H1 (cell line): ENCODE data around the gene TBC1D10A. TPM values are rescaled to one million over a fixed set of nuclear protein-coding genes. Genes with fewer than 3 reads are reported as not detected.

ENCODE experiments used
- CTCF ChIA-PET: fragments of 300-600 bp; sonication (Branson Sonifier 250); formaldehyde crosslinking; loops from one replicate; lab custom pipeline; 2021; ENCODE audit not compliant: partially characterized antibody; lab: Charles Lee
- POLR2A ChIA-PET: fragments of 300-600 bp; sonication (Branson Sonifier 250); formaldehyde crosslinking; loops from one replicate; lab custom pipeline; 2021; ENCODE audit warnings: inconsistent platforms; ENCODE audit not compliant: partially characterized antibody; lab: Charles Lee
- DNase-seq, 2 experiments: peaks; one replicate each; pipeline versions ENCODE4 v3.0.0 to v3.0.0-alpha.2; 2010 to 2022; ENCODE audit warnings: low spot score in 2 of 2, low read depth in 1 of 2, mixed read lengths in 1 of 2
- FAIRE-seq: peaks from 2 replicates; lab custom pipeline; 2011; peaks lifted over from hg19 to GRCh38; lab: Jason Lieb, UNC
- H2AFZ ChIP-seq: 2 replicates; pipeline ENCODE4 v1.8.1; 2012; ENCODE audit warnings: low read length, inconsistent platforms
- H2AK5ac ChIP-seq: 2 replicates; pipeline ENCODE4 v1.6.1; 2013; ENCODE audit warnings: low read depth, low read length
- H2BK120ac ChIP-seq: replicated peaks from 2 replicates; pipeline ENCODE3; 2013; ENCODE audit warnings: low read depth, low read length, inconsistent platforms
- H2BK12ac ChIP-seq: 2 replicates; pipeline ENCODE4 v1.6.1; 2013; ENCODE audit warnings: low read depth, low read length
- H2BK15ac ChIP-seq: 2 replicates; pipeline ENCODE4 v1.6.1; 2013; ENCODE audit warnings: low read length
- H2BK20ac ChIP-seq: 2 replicates; pipeline ENCODE4 v1.6.1; 2013; ENCODE audit warnings: low read length
- H2BK5ac ChIP-seq: 2 replicates; pipeline ENCODE4 v1.6.1; 2013; ENCODE audit warnings: low read depth, low read length
- H3K14ac ChIP-seq: 2 replicates; pipeline ENCODE4 v1.6.1; 2013; ENCODE audit warnings: inconsistent platforms; ENCODE audit not compliant: insufficient read length
- H3K18ac ChIP-seq: 2 replicates; pipeline ENCODE4 v1.6.1; 2013; ENCODE audit warnings: low read length; ENCODE audit errors: extremely low read depth
- H3K23ac ChIP-seq: 2 replicates; pipeline ENCODE4 v1.6.1; 2013; ENCODE audit warnings: inconsistent platforms; ENCODE audit not compliant: insufficient read length
- H3K23me2 ChIP-seq: 2 replicates; pipeline ENCODE4 v1.6.1; 2013; ENCODE audit warnings: low read depth, low read length
- H3K27ac ChIP-seq: 2 replicates; pipeline ENCODE4 v1.6.1; 2011; ENCODE audit warnings: low read depth, low read length, inconsistent platforms
- H3K27me3 ChIP-seq, 4 experiments: replicated peaks in 1 of 4; 1 replicate in 1 of 4; 2 replicates in 3 of 4; pipeline versions ENCODE4 v1.6.1 to v1.8.1; 2011 to 2013; ENCODE audit warnings: low read length in 3 of 4, mild to moderate bottlenecking in 3 of 4, inconsistent platforms in 2 of 4, mixed read lengths in 2 of 4, moderate library complexity in 1 of 4; ENCODE audit not compliant: control insufficient read depth in 3 of 4, insufficient read depth in 3 of 4; ENCODE audit errors: extremely low read depth in 1 of 4
- H3K36me3 ChIP-seq, 4 experiments: 2 replicates each; pipeline versions ENCODE4 v1.6.1 to v1.8.1; 2011 to 2013; ENCODE audit warnings: mild to moderate bottlenecking in 4 of 4, low read length in 3 of 4, moderate library complexity in 2 of 4, control low read depth in 1 of 4, inconsistent platforms in 1 of 4; ENCODE audit not compliant: insufficient read depth in 4 of 4, control insufficient read depth in 2 of 4
- H3K4ac ChIP-seq: replicated peaks from 2 replicates; pipeline ENCODE3; 2013; ENCODE audit warnings: low read length, low read depth, mixed read lengths, inconsistent platforms; ENCODE audit not compliant: insufficient read length
- H3K4me1 ChIP-seq, 4 experiments: replicated peaks in 1 of 4; 1 replicate in 1 of 4; 2 replicates in 3 of 4; pipeline versions ENCODE4 v1.6.1 to v1.8.1; 2011 to 2013; ENCODE audit warnings: low read length in 3 of 4, inconsistent platforms in 2 of 4, mixed read lengths in 1 of 4; ENCODE audit not compliant: insufficient read depth in 4 of 4, control insufficient read depth in 3 of 4
- H3K4me2 ChIP-seq, 2 experiments: 2 replicates each; pipeline versions ENCODE4 v1.6.1 to v1.8.1; 2011 to 2013; ENCODE audit warnings: low read depth in 2 of 2, low read length in 2 of 2, control low read depth in 1 of 2, inconsistent platforms in 1 of 2, mild to moderate bottlenecking in 1 of 2; ENCODE audit not compliant: insufficient read depth in 1 of 2
- H3K4me3 ChIP-seq, 4 experiments: fragments of 200-600, 300-600 bp in 1 of 4; sonication (generic), shearing (Covaris generic), sonication (Bioruptor Twin) in 1 of 4; 2 replicates each; pipeline versions ENCODE4 v1.5.1 to v1.8.1; 2011 to 2016; ENCODE audit warnings: low read length in 4 of 4, low read depth in 3 of 4, control low read depth in 2 of 4, inconsistent platforms in 2 of 4, mild to moderate bottlenecking in 2 of 4, mixed read lengths in 1 of 4, moderate library complexity in 1 of 4; ENCODE audit not compliant: insufficient read depth in 2 of 4; ENCODE audit errors: extremely low read depth in 1 of 4
- H3K56ac ChIP-seq: replicated peaks from 2 replicates; pipeline ENCODE3; 2013; ENCODE audit warnings: low read depth, mild to moderate bottlenecking, mixed read lengths, low read length, inconsistent platforms; ENCODE audit not compliant: insufficient read length
- H3K79me1 ChIP-seq: 2 replicates; pipeline ENCODE4 v1.6.1; 2013; ENCODE audit warnings: low read depth, low read length, control low read depth
- H3K79me2 ChIP-seq, 2 experiments: 2 replicates each; pipeline versions ENCODE4 v1.6.1 to v1.8.1; 2012 to 2013; ENCODE audit warnings: low read length in 2 of 2, mild to moderate bottlenecking in 2 of 2, inconsistent platforms in 1 of 2; ENCODE audit not compliant: insufficient read depth in 2 of 2, control insufficient read depth in 1 of 2
- H3K9ac ChIP-seq, 4 experiments: replicated peaks in 1 of 4; 1 replicate in 1 of 4; 2 replicates in 3 of 4; pipeline versions ENCODE4 v1.6.1 to v1.8.1; 2011 to 2013; ENCODE audit warnings: low read depth in 3 of 4, low read length in 3 of 4, control low read depth in 2 of 4, mild to moderate bottlenecking in 2 of 4, moderate library complexity in 2 of 4, inconsistent platforms in 1 of 4; ENCODE audit errors: extremely low read depth in 1 of 4
- H3K9me3 ChIP-seq, 2 experiments: 2 replicates each; pipeline versions ENCODE4 v1.6.1 to v1.8.1; 2012 to 2013; ENCODE audit warnings: mild to moderate bottlenecking in 2 of 2, moderate library complexity in 2 of 2, control low read depth in 1 of 2, inconsistent platforms in 1 of 2, low read depth in 1 of 2, low read length in 1 of 2, mixed read lengths in 1 of 2; ENCODE audit not compliant: insufficient read depth in 2 of 2
- H4K20me1 ChIP-seq, 2 experiments: replicated peaks in 1 of 2; 2 replicates each; pipeline versions ENCODE3 to v1.8.1; 2011 to 2013; ENCODE audit warnings: inconsistent platforms in 2 of 2, low read length in 2 of 2, mild to moderate bottlenecking in 1 of 2; ENCODE audit not compliant: insufficient read depth in 2 of 2, control insufficient read depth in 1 of 2
- H4K5ac ChIP-seq: 2 replicates; pipeline ENCODE4 v1.6.1; 2013; ENCODE audit warnings: low read length, low read depth, mixed read lengths, inconsistent platforms; ENCODE audit not compliant: insufficient read length
- H4K8ac ChIP-seq: 2 replicates; pipeline ENCODE4 v1.8.0; 2013; ENCODE audit warnings: mild to moderate bottlenecking, moderate library complexity, low read length, inconsistent platforms; ENCODE audit not compliant: insufficient read depth; ENCODE audit errors: extremely low read depth
- H4K91ac ChIP-seq: replicated peaks from 2 replicates; pipeline ENCODE3; 2013; ENCODE audit warnings: low read length, mixed read lengths, inconsistent platforms; ENCODE audit not compliant: insufficient read length
- JUN ChIP-seq: IDR thresholded peaks from 2 replicates; pipeline ENCODE4 v1.6.1; 2011; ENCODE audit warnings: low read depth, mild to moderate bottlenecking, improper control_type of control experiment, low read length
- PHF8 ChIP-seq: fragments of 200-600 bp; sonication (generic); conservative IDR thresholded peaks from 2 replicates; pipeline ENCODE4 v1.7.1; 2012; ENCODE audit warnings: low read depth, mild to moderate bottlenecking, inconsistent platforms, low read length, moderate library complexity
- POU5F1 ChIP-seq: IDR thresholded peaks from 2 replicates; pipeline ENCODE4 v1.6.1; 2011; ENCODE audit warnings: low read depth, mild to moderate bottlenecking, low read length, moderate library complexity
- SIN3A ChIP-seq, 2 experiments: IDR thresholded peaks in 1 of 2; conservative IDR thresholded peaks in 1 of 2; 2 replicates each; pipeline ENCODE4 v1.6.1; 2011 to 2012; ENCODE audit warnings: low read length in 2 of 2, improper control_type of control experiment in 1 of 2, low read depth in 1 of 2, mild to moderate bottlenecking in 1 of 2
- WGBS, 2 experiments: shearing (Covaris generic) in 1 of 2; methylation state at CpG; one replicate each; pipeline versions ENCODE4 v1.1.6 to v1.1.7; 2013 to 2015; ENCODE audit warnings: low lambda C conversion rate in 2 of 2, mixed read lengths in 2 of 2, inconsistent platforms in 1 of 2, low coverage in 1 of 2, missing lambda C conversion rate in 1 of 2; ENCODE audit not compliant: insufficient replicate concordance in 2 of 2, insufficient coverage in 1 of 2, insufficient read length in 1 of 2; ENCODE audit errors: extremely low coverage in 1 of 2, missing lambda C conversion rate in 1 of 2; 5-methylcytosine and 5-hydroxymethylcytosine counted together
- polyA plus RNA-seq, 7 experiments: library from polyadenylated mRNA; depleted of rRNA in 3 of 7; stranded (reverse) in 5 of 7; unstranded in 2 of 7; fragments of >200 nt in 5 of 7; fragments of 200-250 nt in 2 of 7; gene quantifications; 1 replicate in 5 of 7; 2 replicates in 1 of 7; 4 replicates in 1 of 7; pipeline versions ENCODE4 v1.2.1 to v1.2.3, GENCODE V29; 2011 to 2013; ENCODE audit warnings: missing spikeins in 2 of 7, mixed read lengths in 2 of 7
- total RNA-seq: library from RNA; stranded (reverse); fragmentation: NEBNext Ultra II Directional; extraction: Animal tissue kit (Norgen Biotek cat#: 25700); gene quantifications from 2 replicates; pipeline ENCODE4 v1.2.1, GENCODE V29; 2021

Gene TBC1D10A
- total and polyA plus RNA-seq, 2 of the 8 experiments (the other 6 are each of a cell fraction or from before 2014, with no cell fraction given), result 5.4 to 7.0 TPM

DNA sequence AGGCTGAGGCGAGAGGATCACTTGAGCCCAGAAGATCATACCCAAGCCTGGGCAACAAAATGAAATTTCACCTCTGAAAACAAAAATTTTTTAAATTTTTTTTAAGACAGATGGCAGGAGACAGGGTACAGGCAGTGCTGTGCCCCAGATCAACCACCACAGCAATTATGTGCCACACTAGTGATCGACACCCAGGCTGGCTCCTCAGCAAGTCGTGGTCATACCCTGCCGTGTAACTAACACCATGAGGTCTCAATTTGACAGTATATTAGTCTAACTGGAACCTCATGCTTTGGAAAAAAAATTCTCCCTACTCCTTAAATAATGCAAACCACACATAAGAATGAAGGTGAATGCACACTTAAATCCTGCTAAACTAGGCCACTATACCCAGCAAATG lies 21.7 kb upstream of the TBC1D10A start:
- Histone ChIP-seq H3K79me2 (peaks cover 0 to 32% of the 10 kb centered on the region in 2 experiments; a peak in 1 of 4 replicates), H3K27me3 (no peaks in the 10 kb centered on the region), H3K4me3 (no peak overlapping the region), H2BK120ac (no peak overlapping the region), H3K56ac (no peak overlapping the region), H3K4ac (no peak overlapping the region), H2BK5ac (no peak overlapping the region), H3K9me3 (no peaks in the 10 kb centered on the region), H4K20me1 (peaks cover 12 to 24% of the 10 kb centered on the region in 2 experiments), H3K14ac (no peak overlapping the region), H2BK20ac (no peak overlapping the region), H3K23ac (no peak overlapping the region), H3K18ac (no peak overlapping the region), H3K36me3 (peaks cover 29 to 88% (median 68%) of the 10 kb centered on the region in 4 experiments), H3K27ac (no peak overlapping the region), H3K4me1 (no peaks in the 10 kb centered on the region), H4K5ac (no peak overlapping the region), H4K91ac (no peak overlapping the region), H2BK12ac (no peak overlapping the region), H3K79me1 (no peaks in the 10 kb centered on the region; the same call in 1 of the 2 replicates), H3K9ac (no peak overlapping the region), H2AK5ac (no peak overlapping the region), H3K4me2 (no peak overlapping the region), H4K8ac (no peak overlapping the region), H3K23me2 (no peaks in the 10 kb centered on the region), H2AFZ (no peak overlapping the region), H2BK15ac (no peak overlapping the region)
- WGBS, 2 experiments, result 94% methylated on average over 4 of the region's 4 CpGs; no CpG with 5 or more reads in 1 of the 2 experiments
- TF ChIP-seq JUN (no peak), PHF8 (no peak), SIN3A (conservative IDR thresholded peaks at IDR 0.05 in 1 of 2, IDR thresholded peaks at IDR 0.05 in 1 of 2; ENCODE audit: low read depth in 1 of 2, low read length in 2 of 2) (no peak), POU5F1 (no peak)
- ChIA-PET CTCF (interaction anchor here (1.5 kb wide), 1 partner anchor 12 kb away, joined by 3 read pairs; no protein-coding TSS in a partner anchor), POLR2A (interaction anchor here (1.3 to 1.5 kb wide), 2 partner anchors 8 to 12 kb away, joined by 4 to 5 read pairs; partner anchors contain the start of genes CCDC157 and SF3A1)
- FAIRE-seq (no peak), DNase-seq (no peak)
